Lung (tissue), 12 donors: ENCODE measurements around the gene HCAR3. TPM values are rescaled to one million over a fixed set of nuclear protein-coding genes. Genes with fewer than 3 reads are reported as not detected.

Source experiments
- ATAC-seq: fragments of 200-7000 bp; cut with Tn5 transposase; one replicate; pipeline ENCODE4 v1.9.1; 2020; ENCODE audit warnings: moderate number of reproducible peaks; ENCODE audit not compliant: insufficient read depth, low FRiP score
- DNase-seq, 3 donors: peaks; one replicate each; pipeline ENCODE4 v3.0.0-alpha.2; 2013 to 2017
- H3K27ac ChIP-seq, 2 donors: one replicate each; pipeline ENCODE4 v1.5.1; 2013; ENCODE audit warnings: mild to moderate bottlenecking in 2 of 2, moderate library complexity in 2 of 2, control low read depth in 1 of 2, inconsistent platforms in 1 of 2, low read depth in 1 of 2, low read length in 1 of 2
- H3K27me3 ChIP-seq, 3 donors: one replicate each; pipeline ENCODE4 v1.5.1; 2013; ENCODE audit warnings: low read length in 2 of 3; ENCODE audit not compliant: control insufficient read depth in 3 of 3, insufficient read depth in 3 of 3
- H3K36me3 ChIP-seq, 4 donors: one replicate each; pipeline ENCODE4 v1.5.1; 2013; ENCODE audit warnings: low read length in 4 of 4, mild to moderate bottlenecking in 1 of 4, moderate library complexity in 1 of 4; ENCODE audit not compliant: control insufficient read depth in 4 of 4, insufficient read depth in 4 of 4
- H3K4me1 ChIP-seq, 5 donors: one replicate each; pipeline ENCODE4 v1.5.1; 2013; ENCODE audit warnings: low read length in 5 of 5, mild to moderate bottlenecking in 2 of 5, moderate library complexity in 1 of 5; ENCODE audit not compliant: control insufficient read depth in 5 of 5, insufficient read depth in 5 of 5
- H3K4me3 ChIP-seq: one replicate; pipeline ENCODE4 v1.5.1; 2013; ENCODE audit warnings: mild to moderate bottlenecking, control low read depth, moderate library complexity
- H3K9ac ChIP-seq, 2 donors: one replicate each; pipeline ENCODE4 v1.5.1; 2013; ENCODE audit warnings: low read length in 2 of 2, control low read depth in 1 of 2; ENCODE audit not compliant: insufficient read depth in 1 of 2
- H3K9me3 ChIP-seq, 4 donors: one replicate each; pipeline ENCODE4 v1.5.1; 2013; ENCODE audit warnings: low read length in 3 of 4, mild to moderate bottlenecking in 1 of 4, moderate library complexity in 1 of 4; ENCODE audit not compliant: control insufficient read depth in 4 of 4, insufficient read depth in 3 of 4
- WGBS, 2 donors: extraction: QIAGEN DNeasy Blood & Tissue Kit; methylation state at CpG; one replicate each; pipeline ENCODE4 v1.1.7; 2013; 5-methylcytosine and 5-hydroxymethylcytosine counted together
- polyA plus RNA-seq, 2 donors: library from polyadenylated mRNA; stranded (reverse); fragments of 200-250 nt; gene quantifications; one replicate each; pipeline ENCODE4 v1.2.1, GENCODE V29; 2013
- total RNA-seq, 2 donors: library from RNA; depleted of rRNA in 1 of 2; stranded (reverse); fragments of >200 nt in 1 of 2; gene quantifications; one replicate each; pipeline ENCODE4 v1.2.1, GENCODE V29; 2014 to 2021
- TF ChIP-seq, protein P1 (sequence below): IDR thresholded peaks from 2 replicates; pipeline ENCODE4 v1.5.1; 2012; ENCODE audit warnings: mild to moderate bottlenecking; ENCODE audit errors: control extremely low read depth, extremely low read depth
- donor health status: control.
- donor health status: control.
- donor health status: Bipolar disorder and iron deficiency.
- donor health status: healthy.
- donor health status: DM: yes; HTN: yes; CAD: no.

The HCAR3 gene
- total and polyA plus RNA-seq, 4 donors: 0.47 to 52.6 (median 6.4) TPM

DNA sequence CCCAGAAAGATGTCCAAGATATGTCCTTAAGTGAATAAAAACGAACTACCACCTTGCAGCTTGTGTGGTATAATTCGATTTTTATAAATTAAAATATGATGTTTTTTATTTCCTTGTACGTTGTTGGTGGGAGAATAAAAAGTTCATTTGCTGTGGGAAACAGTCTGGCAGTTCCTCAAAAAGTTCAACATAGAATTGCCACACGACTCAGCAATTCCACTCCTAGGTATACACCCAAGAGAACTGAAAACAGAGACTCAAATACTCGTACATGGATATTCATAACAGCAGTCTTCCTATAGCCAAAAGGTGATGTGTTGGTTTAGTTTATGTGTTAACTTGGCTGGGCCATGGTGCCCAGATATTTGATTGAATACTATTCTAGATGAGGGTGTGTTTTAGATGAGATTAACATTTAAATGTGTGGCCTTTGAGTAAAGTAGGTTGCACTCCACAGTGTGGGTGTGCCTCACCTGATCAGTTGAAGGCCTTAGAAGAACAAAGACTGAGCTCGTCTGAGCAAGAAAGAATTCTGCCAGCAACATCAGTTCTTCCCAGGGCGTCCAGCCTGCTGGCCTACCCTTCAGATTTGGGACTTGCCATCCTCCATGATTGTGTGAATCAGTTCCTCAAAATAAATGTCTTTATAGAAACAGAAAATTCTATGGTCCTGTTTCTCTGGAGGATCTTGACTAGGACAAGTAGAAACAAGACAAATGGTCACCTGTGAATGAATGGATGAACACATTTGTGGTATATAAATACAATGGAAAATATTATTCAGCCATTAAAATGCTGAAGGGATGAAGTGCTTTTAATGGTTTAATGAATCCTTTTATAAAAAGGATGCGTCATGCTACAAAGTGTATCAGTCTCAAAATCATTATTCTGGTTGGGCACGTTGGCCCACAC, 30.9 kb upstream of the HCAR3 start:
- H3K4me3 ChIP-seq: no peak overlapping the region
- DNase-seq: no peak
- ATAC-seq: no peak

DNA sequence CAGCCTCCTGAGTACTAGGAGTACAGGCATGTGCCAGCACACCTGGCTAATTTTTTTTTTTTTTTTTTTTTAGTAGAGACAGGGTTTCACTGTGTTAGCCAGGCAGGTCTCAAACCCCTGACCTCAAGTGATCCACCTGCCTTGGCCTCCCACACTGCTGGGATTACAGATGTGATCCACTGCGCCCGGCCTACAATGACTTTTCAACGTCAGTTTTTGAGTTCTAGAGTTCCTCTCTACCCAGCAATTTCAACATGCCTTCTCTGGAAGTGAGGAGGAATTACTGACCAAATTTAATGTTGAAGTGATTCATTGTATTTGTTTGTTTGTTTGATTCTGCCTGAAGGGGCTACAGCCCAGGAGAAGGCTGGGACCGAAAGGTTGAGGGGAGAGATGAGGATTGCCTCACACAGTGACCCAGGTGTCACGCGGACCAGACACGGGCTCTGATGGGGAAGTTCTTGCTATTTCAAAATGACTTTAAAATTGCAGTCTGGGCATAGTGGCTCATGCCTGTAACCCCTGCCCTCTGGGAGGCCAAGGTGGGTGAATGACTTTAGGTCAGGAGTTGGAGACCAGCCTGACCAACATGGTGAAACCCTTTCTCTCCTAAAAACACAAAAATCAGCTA, 27.4 kb upstream of the HCAR3 start:
- Histone ChIP-seq H3K36me3 (no peaks in the 10 kb centered on the region), H3K27ac (no peak overlapping the region), H3K27me3 (no peaks in the 10 kb centered on the region), H3K9me3 (no peaks in the 10 kb centered on the region), H3K9ac (no peak overlapping the region), H3K4me1 (no peaks in the 10 kb centered on the region), H3K4me3 (no peak overlapping the region)
- DNase-seq (no peak), ATAC-seq (no peak)
- TF ChIP-seq, protein P1, sequence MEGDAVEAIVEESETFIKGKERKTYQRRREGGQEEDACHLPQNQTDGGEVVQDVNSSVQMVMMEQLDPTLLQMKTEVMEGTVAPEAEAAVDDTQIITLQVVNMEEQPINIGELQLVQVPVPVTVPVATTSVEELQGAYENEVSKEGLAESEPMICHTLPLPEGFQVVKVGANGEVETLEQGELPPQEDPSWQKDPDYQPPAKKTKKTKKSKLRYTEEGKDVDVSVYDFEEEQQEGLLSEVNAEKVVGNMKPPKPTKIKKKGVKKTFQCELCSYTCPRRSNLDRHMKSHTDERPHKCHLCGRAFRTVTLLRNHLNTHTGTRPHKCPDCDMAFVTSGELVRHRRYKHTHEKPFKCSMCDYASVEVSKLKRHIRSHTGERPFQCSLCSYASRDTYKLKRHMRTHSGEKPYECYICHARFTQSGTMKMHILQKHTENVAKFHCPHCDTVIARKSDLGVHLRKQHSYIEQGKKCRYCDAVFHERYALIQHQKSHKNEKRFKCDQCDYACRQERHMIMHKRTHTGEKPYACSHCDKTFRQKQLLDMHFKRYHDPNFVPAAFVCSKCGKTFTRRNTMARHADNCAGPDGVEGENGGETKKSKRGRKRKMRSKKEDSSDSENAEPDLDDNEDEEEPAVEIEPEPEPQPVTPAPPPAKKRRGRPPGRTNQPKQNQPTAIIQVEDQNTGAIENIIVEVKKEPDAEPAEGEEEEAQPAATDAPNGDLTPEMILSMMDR: no peak
- 50 to 80% methylated on average over 7 of the region's 7 CpGs for WGBS, 2 donors

More for the DNA sequence above, 30.9 kb upstream of the HCAR3 start:
- H3K9me3 ChIP-seq: no peaks in the 10 kb centered on the region
- no peak overlapping the region for H3K9ac ChIP-seq
- TF ChIP-seq, protein P1: no peak
- H3K27ac ChIP-seq: no peak overlapping the region
- no peaks in the 10 kb centered on the region for H3K27me3 ChIP-seq
- H3K36me3 ChIP-seq: no peaks in the 10 kb centered on the region
- no peaks in the 10 kb centered on the region for H3K4me1 ChIP-seq
- WGBS, 2 donors: 74 to 80% methylated on average over 9 of the region's 9 CpGs

DNA sequence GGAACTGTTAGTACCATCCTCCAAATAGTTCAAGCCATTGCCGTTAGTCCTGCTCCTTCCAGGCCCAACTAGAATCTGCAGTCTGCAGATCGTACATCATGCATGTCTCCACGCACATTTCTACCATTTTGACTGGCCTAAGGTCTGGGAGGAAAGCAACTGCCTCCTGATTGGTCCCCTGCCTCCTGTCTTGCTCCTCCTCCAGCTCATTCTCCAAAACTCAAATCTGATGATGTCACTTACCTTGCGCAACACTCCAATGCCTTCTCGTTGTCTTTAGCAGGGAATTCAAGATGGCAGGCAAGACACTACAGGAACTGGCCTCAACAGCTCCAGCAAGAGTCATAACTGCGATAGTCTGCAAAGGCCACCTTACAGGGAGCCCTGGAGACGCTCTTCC, 23.7 kb upstream of the HCAR3 start:
- H3K4me1 ChIP-seq: no peaks in the 10 kb centered on the region
- no peak for ATAC-seq
- H3K4me3 ChIP-seq: no peak overlapping the region
- H3K27me3 ChIP-seq: no peaks in the 10 kb centered on the region
- no peak overlapping the region for H3K27ac ChIP-seq
- no peaks in the 10 kb centered on the region for H3K36me3 ChIP-seq
- H3K9me3 ChIP-seq: no peaks in the 10 kb centered on the region
- H3K9ac ChIP-seq: no peak overlapping the region
- 90 to 92% methylated on average over 7 of the region's 7 CpGs for WGBS, 2 donors
- DNase-seq: no peak
- TF ChIP-seq, protein P1: no peak
